H1 (cell line): Measurements from ENCODE around the gene NOTCH2NLA. TPM values are rescaled to one million over a fixed set of nuclear protein-coding genes. Genes with fewer than 3 reads are reported as not detected.
"Not testable (repeated sequence)": the region's sequence is repeated elsewhere in the genome, so short reads cannot be mapped to it uniquely, and the experiment has no call there.

Source experiments
- CTCF ChIA-PET: fragments of 300-600 bp; sonication (Branson Sonifier 250); formaldehyde crosslinking; loops from one replicate; lab custom pipeline; 2021; ENCODE audit not compliant: partially characterized antibody; lab: Charles Lee
- POLR2A ChIA-PET: fragments of 300-600 bp; sonication (Branson Sonifier 250); formaldehyde crosslinking; loops from one replicate; lab custom pipeline; 2021; ENCODE audit warnings: inconsistent platforms; ENCODE audit not compliant: partially characterized antibody; lab: Charles Lee
- DNase-seq, 2 experiments: peaks; one replicate each; pipeline versions ENCODE4 v3.0.0 to v3.0.0-alpha.2; 2010 to 2022; ENCODE audit warnings: low spot score in 2 of 2, low read depth in 1 of 2, mixed read lengths in 1 of 2
- FAIRE-seq: peaks from 2 replicates; lab custom pipeline; 2011; peaks lifted over from hg19 to GRCh38; lab: Jason Lieb, UNC
- H2AFZ ChIP-seq: 2 replicates; pipeline ENCODE4 v1.8.1; 2012; ENCODE audit warnings: low read length, inconsistent platforms
- H2AK5ac ChIP-seq: 2 replicates; pipeline ENCODE4 v1.6.1; 2013; ENCODE audit warnings: low read depth, low read length
- H2BK120ac ChIP-seq: replicated peaks from 2 replicates; pipeline ENCODE3; 2013; ENCODE audit warnings: low read depth, low read length, inconsistent platforms
- H2BK12ac ChIP-seq: 2 replicates; pipeline ENCODE4 v1.6.1; 2013; ENCODE audit warnings: low read depth, low read length
- H2BK15ac ChIP-seq: 2 replicates; pipeline ENCODE4 v1.6.1; 2013; ENCODE audit warnings: low read length
- H2BK20ac ChIP-seq: 2 replicates; pipeline ENCODE4 v1.6.1; 2013; ENCODE audit warnings: low read length
- H2BK5ac ChIP-seq: 2 replicates; pipeline ENCODE4 v1.6.1; 2013; ENCODE audit warnings: low read depth, low read length
- H3K14ac ChIP-seq: 2 replicates; pipeline ENCODE4 v1.6.1; 2013; ENCODE audit warnings: inconsistent platforms; ENCODE audit not compliant: insufficient read length
- H3K18ac ChIP-seq: 2 replicates; pipeline ENCODE4 v1.6.1; 2013; ENCODE audit warnings: low read length; ENCODE audit errors: extremely low read depth
- H3K23ac ChIP-seq: 2 replicates; pipeline ENCODE4 v1.6.1; 2013; ENCODE audit warnings: inconsistent platforms; ENCODE audit not compliant: insufficient read length
- H3K23me2 ChIP-seq: 2 replicates; pipeline ENCODE4 v1.6.1; 2013; ENCODE audit warnings: low read depth, low read length
- H3K27ac ChIP-seq: 2 replicates; pipeline ENCODE4 v1.6.1; 2011; ENCODE audit warnings: low read depth, low read length, inconsistent platforms
- H3K27me3 ChIP-seq, 4 experiments: replicated peaks in 1 of 4; 1 replicate in 1 of 4; 2 replicates in 3 of 4; pipeline versions ENCODE4 v1.6.1 to v1.8.1; 2011 to 2013; ENCODE audit warnings: low read length in 3 of 4, mild to moderate bottlenecking in 3 of 4, inconsistent platforms in 2 of 4, mixed read lengths in 2 of 4, moderate library complexity in 1 of 4; ENCODE audit not compliant: control insufficient read depth in 3 of 4, insufficient read depth in 3 of 4; ENCODE audit errors: extremely low read depth in 1 of 4
- H3K36me3 ChIP-seq, 4 experiments: 2 replicates each; pipeline versions ENCODE4 v1.6.1 to v1.8.1; 2011 to 2013; ENCODE audit warnings: mild to moderate bottlenecking in 4 of 4, low read length in 3 of 4, moderate library complexity in 2 of 4, control low read depth in 1 of 4, inconsistent platforms in 1 of 4; ENCODE audit not compliant: insufficient read depth in 4 of 4, control insufficient read depth in 2 of 4
- H3K4ac ChIP-seq: replicated peaks from 2 replicates; pipeline ENCODE3; 2013; ENCODE audit warnings: low read length, low read depth, mixed read lengths, inconsistent platforms; ENCODE audit not compliant: insufficient read length
- H3K4me1 ChIP-seq, 4 experiments: replicated peaks in 1 of 4; 1 replicate in 1 of 4; 2 replicates in 3 of 4; pipeline versions ENCODE4 v1.6.1 to v1.8.1; 2011 to 2013; ENCODE audit warnings: low read length in 3 of 4, inconsistent platforms in 2 of 4, mixed read lengths in 1 of 4; ENCODE audit not compliant: insufficient read depth in 4 of 4, control insufficient read depth in 3 of 4
- H3K4me2 ChIP-seq, 2 experiments: 2 replicates each; pipeline versions ENCODE4 v1.6.1 to v1.8.1; 2011 to 2013; ENCODE audit warnings: low read depth in 2 of 2, low read length in 2 of 2, control low read depth in 1 of 2, inconsistent platforms in 1 of 2, mild to moderate bottlenecking in 1 of 2; ENCODE audit not compliant: insufficient read depth in 1 of 2
- H3K4me3 ChIP-seq, 4 experiments: fragments of 200-600, 300-600 bp in 1 of 4; sonication (generic), shearing (Covaris generic), sonication (Bioruptor Twin) in 1 of 4; 2 replicates each; pipeline versions ENCODE4 v1.5.1 to v1.8.1; 2011 to 2016; ENCODE audit warnings: low read length in 4 of 4, low read depth in 3 of 4, control low read depth in 2 of 4, inconsistent platforms in 2 of 4, mild to moderate bottlenecking in 2 of 4, mixed read lengths in 1 of 4, moderate library complexity in 1 of 4; ENCODE audit not compliant: insufficient read depth in 2 of 4; ENCODE audit errors: extremely low read depth in 1 of 4
- H3K56ac ChIP-seq: replicated peaks from 2 replicates; pipeline ENCODE3; 2013; ENCODE audit warnings: low read depth, mild to moderate bottlenecking, mixed read lengths, low read length, inconsistent platforms; ENCODE audit not compliant: insufficient read length
- H3K79me1 ChIP-seq: 2 replicates; pipeline ENCODE4 v1.6.1; 2013; ENCODE audit warnings: low read depth, low read length, control low read depth
- H3K79me2 ChIP-seq, 2 experiments: 2 replicates each; pipeline versions ENCODE4 v1.6.1 to v1.8.1; 2012 to 2013; ENCODE audit warnings: low read length in 2 of 2, mild to moderate bottlenecking in 2 of 2, inconsistent platforms in 1 of 2; ENCODE audit not compliant: insufficient read depth in 2 of 2, control insufficient read depth in 1 of 2
- H3K9ac ChIP-seq, 4 experiments: replicated peaks in 1 of 4; 1 replicate in 1 of 4; 2 replicates in 3 of 4; pipeline versions ENCODE4 v1.6.1 to v1.8.1; 2011 to 2013; ENCODE audit warnings: low read depth in 3 of 4, low read length in 3 of 4, control low read depth in 2 of 4, mild to moderate bottlenecking in 2 of 4, moderate library complexity in 2 of 4, inconsistent platforms in 1 of 4; ENCODE audit errors: extremely low read depth in 1 of 4
- H3K9me3 ChIP-seq, 2 experiments: 2 replicates each; pipeline versions ENCODE4 v1.6.1 to v1.8.1; 2012 to 2013; ENCODE audit warnings: mild to moderate bottlenecking in 2 of 2, moderate library complexity in 2 of 2, control low read depth in 1 of 2, inconsistent platforms in 1 of 2, low read depth in 1 of 2, low read length in 1 of 2, mixed read lengths in 1 of 2; ENCODE audit not compliant: insufficient read depth in 2 of 2
- H4K20me1 ChIP-seq, 2 experiments: replicated peaks in 1 of 2; 2 replicates each; pipeline versions ENCODE3 to v1.8.1; 2011 to 2013; ENCODE audit warnings: inconsistent platforms in 2 of 2, low read length in 2 of 2, mild to moderate bottlenecking in 1 of 2; ENCODE audit not compliant: insufficient read depth in 2 of 2, control insufficient read depth in 1 of 2
- H4K5ac ChIP-seq: 2 replicates; pipeline ENCODE4 v1.6.1; 2013; ENCODE audit warnings: low read length, low read depth, mixed read lengths, inconsistent platforms; ENCODE audit not compliant: insufficient read length
- H4K8ac ChIP-seq: 2 replicates; pipeline ENCODE4 v1.8.0; 2013; ENCODE audit warnings: mild to moderate bottlenecking, moderate library complexity, low read length, inconsistent platforms; ENCODE audit not compliant: insufficient read depth; ENCODE audit errors: extremely low read depth
- H4K91ac ChIP-seq: replicated peaks from 2 replicates; pipeline ENCODE3; 2013; ENCODE audit warnings: low read length, mixed read lengths, inconsistent platforms; ENCODE audit not compliant: insufficient read length
- WGBS, 2 experiments: shearing (Covaris generic) in 1 of 2; methylation state at CpG; one replicate each; pipeline versions ENCODE4 v1.1.6 to v1.1.7; 2013 to 2015; ENCODE audit warnings: low lambda C conversion rate in 2 of 2, mixed read lengths in 2 of 2, inconsistent platforms in 1 of 2, low coverage in 1 of 2, missing lambda C conversion rate in 1 of 2; ENCODE audit not compliant: insufficient replicate concordance in 2 of 2, insufficient coverage in 1 of 2, insufficient read length in 1 of 2; ENCODE audit errors: extremely low coverage in 1 of 2, missing lambda C conversion rate in 1 of 2; 5-methylcytosine and 5-hydroxymethylcytosine counted together
- polyA plus RNA-seq, 7 experiments: library from polyadenylated mRNA; depleted of rRNA in 3 of 7; stranded (reverse) in 5 of 7; unstranded in 2 of 7; fragments of >200 nt in 5 of 7; fragments of 200-250 nt in 2 of 7; gene quantifications; 1 replicate in 5 of 7; 2 replicates in 1 of 7; 4 replicates in 1 of 7; pipeline versions ENCODE4 v1.2.1 to v1.2.3, GENCODE V29; 2011 to 2013; ENCODE audit warnings: missing spikeins in 2 of 7, mixed read lengths in 2 of 7
- total RNA-seq: library from RNA; stranded (reverse); fragmentation: NEBNext Ultra II Directional; extraction: Animal tissue kit (Norgen Biotek cat#: 25700); gene quantifications from 2 replicates; pipeline ENCODE4 v1.2.1, GENCODE V29; 2021

The NOTCH2NLA gene
- total and polyA plus RNA-seq, 2 of the 8 experiments (the other 6 are each of a cell fraction or from before 2014, with no cell fraction given), result 4.1 to 6.2 TPM

DNA sequence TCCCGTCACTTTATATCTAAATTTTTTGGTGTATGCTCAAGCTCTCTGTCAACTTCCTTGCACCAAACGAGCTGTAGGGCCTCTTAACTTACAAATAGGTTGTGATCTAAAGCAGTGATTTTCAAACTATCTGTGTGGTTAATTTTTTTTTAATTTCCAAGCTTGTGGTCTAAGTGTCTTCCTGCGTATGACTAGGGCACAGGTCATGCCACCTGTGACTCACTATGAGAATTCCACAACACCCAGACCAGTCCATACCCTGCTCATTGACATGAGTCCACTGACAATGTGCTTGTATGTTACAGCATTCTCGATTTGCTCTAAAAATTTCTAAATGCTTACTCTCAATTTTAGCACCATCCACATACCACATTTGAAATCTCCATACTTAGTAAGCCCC, 19.8 kb upstream of the NOTCH2NLA start:
- no CpG with 5 or more reads among the region's 4 CpGs for WGBS, 2 experiments
- H3K27me3 ChIP-seq, H3K23ac ChIP-seq, H3K4me2 ChIP-seq, H3K23me2 ChIP-seq, H2BK15ac ChIP-seq, H2BK5ac ChIP-seq, H2BK120ac ChIP-seq, H2AFZ ChIP-seq, FAIRE-seq, CTCF ChIA-PET, H3K27ac ChIP-seq, H3K79me2 ChIP-seq, H2BK20ac ChIP-seq, H4K20me1 ChIP-seq, H3K79me1 ChIP-seq, DNase-seq, H3K4ac ChIP-seq, POLR2A ChIA-PET, H3K14ac ChIP-seq, H3K36me3 ChIP-seq, H4K91ac ChIP-seq, H4K8ac ChIP-seq, H3K4me3 ChIP-seq, H3K56ac ChIP-seq, H4K5ac ChIP-seq, H2AK5ac ChIP-seq, H3K18ac ChIP-seq, H3K9me3 ChIP-seq, H2BK12ac ChIP-seq, H3K9ac ChIP-seq, H3K4me1 ChIP-seq: not testable (repeated sequence)

DNA sequence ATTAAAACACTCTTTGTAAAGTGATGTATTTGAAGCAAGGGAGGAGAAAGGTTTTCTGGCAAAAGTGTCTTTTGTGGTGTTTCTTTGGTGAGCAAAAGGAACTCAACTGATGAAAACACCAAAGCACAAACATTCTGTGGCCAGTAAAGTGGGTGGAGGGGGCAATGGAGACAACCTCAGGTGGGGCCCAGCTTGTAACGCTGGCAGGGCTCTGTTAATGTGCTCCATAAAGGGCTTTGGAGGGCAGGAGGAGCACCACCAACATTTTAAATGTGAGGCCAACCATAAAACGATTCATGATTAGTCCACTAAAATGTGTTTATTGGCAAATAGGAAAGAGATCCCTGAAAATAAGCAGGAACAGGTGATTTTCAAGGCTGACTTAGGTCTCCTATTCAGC, 7.8 kb upstream of the NOTCH2NLA start:
- H3K4me3 ChIP-seq, H3K4ac ChIP-seq, H3K56ac ChIP-seq, H4K5ac ChIP-seq, H2AFZ ChIP-seq, H3K79me2 ChIP-seq, H3K23me2 ChIP-seq, H4K8ac ChIP-seq, H3K79me1 ChIP-seq, H2BK12ac ChIP-seq, H3K27ac ChIP-seq, H3K23ac ChIP-seq, H4K20me1 ChIP-seq, H3K4me1 ChIP-seq, H2BK20ac ChIP-seq, H3K27me3 ChIP-seq, CTCF ChIA-PET, H4K91ac ChIP-seq, DNase-seq, H3K18ac ChIP-seq, H3K36me3 ChIP-seq, H3K9me3 ChIP-seq, H2BK120ac ChIP-seq, FAIRE-seq, H3K4me2 ChIP-seq, H2BK15ac ChIP-seq, POLR2A ChIA-PET, H3K9ac ChIP-seq, H3K14ac ChIP-seq, H2BK5ac ChIP-seq, H2AK5ac ChIP-seq: not testable (repeated sequence)
- WGBS, 2 experiments, result no CpG with 5 or more reads among the region's 2 CpGs
